ENCODE measurements around the gene CIT. TPM values are rescaled to one million over a fixed set of nuclear protein-coding genes. Genes with fewer than 3 reads are reported as not detected.

Gene CIT
- total and polyA plus RNA-seq, 8 donors, result 0.38 to 2.7 (median 0.84) TPM

DNA sequence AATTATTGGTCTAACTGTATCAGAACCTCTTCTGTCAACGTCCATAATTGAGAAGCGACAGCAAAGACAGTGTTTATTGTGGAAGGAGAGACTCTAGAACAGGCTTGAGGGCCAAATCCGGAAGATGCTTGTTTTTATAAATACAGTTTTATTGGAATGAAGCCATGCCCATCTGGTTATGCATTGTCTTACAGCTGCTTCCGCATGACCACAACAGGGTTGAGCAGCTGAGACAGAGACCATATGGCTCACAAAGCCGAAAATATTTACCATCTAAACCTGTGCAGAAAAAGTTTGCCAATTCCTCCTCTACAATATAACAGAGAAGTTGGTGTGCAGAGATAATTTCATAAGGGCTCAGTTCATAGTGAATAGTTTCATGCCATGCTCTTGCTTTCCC, 184.7 kb downstream of the CIT start:
- Histone ChIP-seq H3K9me3 (no peaks in the 10 kb centered on the region), H3K4me1 (peaks cover 11 to 29% (median 22%) of the 10 kb centered on the region in 3 donors), H3K27me3 (no peaks in the 10 kb centered on the region), H3K4me3 (no peak overlapping the region), H3K27ac (peak overlapping the region in 3 of 4 donors; percentile 11 to 31 (median 14)), H3K36me3 (no peaks in the 10 kb centered on the region)
- intact Hi-C loops (cut with DNase I), result no loop called here
- no peak for DNase-seq
- ATAC-seq, result peak in 2 of 4 donors; percentile 4 to 13
- no peak for TF ChIP-seq CTCF (IDR thresholded peaks at IDR 0.05)
- whole genome bisulfite sequencing, 2 donors, result 66 to 72% methylated on average over 5 of the region's 5 CpGs
- no peak for FAIRE-seq

- intact Hi-C loops (cut with DNase I), result no loop called here
- no peaks in the 10 kb centered on the region for H3K27me3 ChIP-seq
- H3K36me3 ChIP-seq, result no peaks in the 10 kb centered on the region
- no peaks in the 10 kb centered on the region for H3K9me3 ChIP-seq
- H3K4me3 ChIP-seq, result no peak overlapping the region
- ATAC-seq (no peak), DNase-seq (no peak), FAIRE-seq (no peak)
- H3K4me1 ChIP-seq, result peaks cover 11 to 29% (median 22%) of the 10 kb centered on the region in 3 donors
- WGBS, 2 donors, result 83 to 87% methylated on average over 6 of the region's 6 CpGs
- TF ChIP-seq CTCF (IDR thresholded peaks at IDR 0.05), result no peak
- H3K27ac ChIP-seq, result no peak overlapping the region
These were observed 185.8 kb downstream of the CIT start for GRCh38 chr12:119691202-119691810.

DNA sequence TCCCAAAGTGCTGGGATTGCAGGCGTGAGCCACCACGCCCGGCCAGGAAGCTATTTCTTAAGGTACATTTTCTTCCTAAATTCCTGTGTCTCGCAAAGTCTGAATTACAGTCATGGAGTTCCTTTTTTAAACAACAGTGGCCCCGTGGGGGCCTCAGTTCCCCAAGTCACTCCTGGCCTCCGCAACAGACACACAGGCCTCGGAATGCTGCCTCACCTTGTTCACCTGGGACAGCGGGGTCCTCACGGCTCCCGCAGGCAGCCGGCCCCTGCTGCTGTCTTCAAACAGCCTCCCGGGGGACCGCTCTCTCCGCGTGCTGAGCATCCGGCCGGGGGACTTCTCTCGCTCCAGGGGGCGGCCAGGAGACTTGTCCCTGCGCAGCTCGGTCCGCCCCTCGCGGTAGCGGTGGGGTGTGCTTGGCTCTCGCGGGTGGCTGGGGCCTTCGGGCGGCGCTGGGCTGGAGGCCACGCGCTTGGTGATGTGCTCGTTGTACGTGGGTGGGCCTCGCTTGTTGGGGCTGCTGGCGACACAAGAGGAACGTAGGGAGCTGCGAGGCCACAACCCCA, 187.1 kb downstream of the CIT start:
- Histone ChIP-seq H3K36me3 (no peaks in the 10 kb centered on the region), H3K27ac (no peak overlapping the region), H3K4me1 (peaks cover 11 to 33% (median 22%) of the 10 kb centered on the region in 3 donors), H3K9me3 (no peaks in the 10 kb centered on the region), H3K27me3 (no peaks in the 10 kb centered on the region), H3K4me3 (no peak overlapping the region)
- no peak for DNase-seq
- intact Hi-C loops (cut with DNase I), result loop anchor here in 1 of 3 donors (10.0 kb wide), 1 partner anchor 85 kb away; no protein-coding TSS in a partner anchor
- no peak for TF ChIP-seq CTCF (IDR thresholded peaks at IDR 0.05)
- FAIRE-seq, result no peak
- no peak for ATAC-seq
- 97 to 98% methylated on average over 38 of the region's 38 CpGs for WGBS, 2 donors

DNA sequence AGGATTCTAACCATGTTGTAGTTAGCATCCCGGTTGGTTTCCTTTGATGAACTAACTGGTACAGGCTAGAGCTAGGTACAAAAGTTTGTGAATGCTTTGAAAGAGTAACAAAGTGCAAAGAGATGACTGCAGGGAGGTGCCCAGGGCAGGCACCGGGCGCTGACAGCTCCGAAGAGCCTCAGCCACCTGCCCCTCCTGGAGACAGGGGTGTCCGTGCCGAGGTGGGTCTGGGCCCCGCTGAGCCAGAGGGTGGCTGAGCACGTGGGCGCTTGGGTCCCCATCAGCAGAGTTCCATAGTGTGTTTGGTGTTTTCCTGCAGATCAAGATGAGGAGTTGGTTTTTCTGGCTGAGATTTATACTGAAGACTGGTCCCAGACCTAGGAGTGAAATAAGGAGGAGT, 189.2 kb downstream of the CIT start:
- H3K4me3 ChIP-seq, result no peak overlapping the region
- H3K9me3 ChIP-seq, result no peaks in the 10 kb centered on the region
- H3K4me1 ChIP-seq, result peaks cover 9 to 37% (median 11%) of the 10 kb centered on the region in 3 donors
- FAIRE-seq (no peak), DNase-seq (no peak), ATAC-seq (no peak)
- WGBS, 2 donors, result 96 to 97% methylated on average over 9 of the region's 9 CpGs
- intact Hi-C loops (cut with DNase I), result loop anchor here in 1 of 3 donors (10.0 kb wide), 1 partner anchor 87 kb away; no protein-coding TSS in a partner anchor
- H3K36me3 ChIP-seq, result no peaks in the 10 kb centered on the region
- no peaks in the 10 kb centered on the region for H3K27me3 ChIP-seq
- no peak for TF ChIP-seq CTCF (IDR thresholded peaks at IDR 0.05)
- no peak overlapping the region for H3K27ac ChIP-seq

GRCh38 chr12:119687406-119687805, 189.7 kb downstream of the CIT start:
- Histone ChIP-seq H3K36me3 (no peaks in the 10 kb centered on the region), H3K27ac (no peak overlapping the region), H3K4me3 (no peak overlapping the region), H3K4me1 (peaks cover 4 to 37% (median 9%) of the 10 kb centered on the region in 3 donors), H3K9me3 (no peaks in the 10 kb centered on the region), H3K27me3 (no peaks in the 10 kb centered on the region)
- WGBS, 2 donors, result 87 to 88% methylated on average over 14 of the region's 14 CpGs
- ATAC-seq (no peak), FAIRE-seq (no peak), DNase-seq (no peak)
- intact Hi-C loops (cut with DNase I), result loop anchor here in 1 of 3 donors (10.0 kb wide), 1 partner anchor 87 kb away; no protein-coding TSS in a partner anchor
- TF ChIP-seq CTCF (IDR thresholded peaks at IDR 0.05), result no peak

Measured in pancreas (tissue), 10 donors.